ENCODE results near the gene LRRFIP1. TPM values are rescaled to one million over a fixed set of nuclear protein-coding genes. Genes with fewer than 3 reads are reported as not detected.

The LRRFIP1 gene
- total and polyA plus RNA-seq, 2 of the 13 experiments (the other 11 are each of a cell fraction or from before 2014, with no cell fraction given): 15.9 to 40.5 TPM

GRCh38 chr2:237742191-237742590 lies 114.8 kb downstream of the LRRFIP1 start (continued):
- TF ChIP-seq ZBTB40 (IDR thresholded peaks at IDR 0.05) (no peak), ZBTB40 (CRISPR knock-in tag; IDR thresholded peaks at IDR 0.05) (no peak), ZNF747 (CRISPR knock-in tag; IDR thresholded peaks at IDR 0.05; ENCODE audit: borderline replicate concordance) (no peak), CEBPZ (IDR thresholded peaks at IDR 0.05; ENCODE audit: low read length) (no peak), KDM3A (CRISPR knock-in tag; IDR thresholded peaks at IDR 0.05; ENCODE audit: low read depth) (no peak), PBX3 (CRISPR knock-in tag; IDR thresholded peaks at IDR 0.05; ENCODE audit: borderline replicate concordance) (no peak), TARDBP (CRISPR knock-in tag; IDR thresholded peaks at IDR 0.05) (peak; percentile 31; the same call in 1 of the 2 replicates), CENPX (CRISPR knock-in tag; IDR thresholded peaks at IDR 0.05) (no peak), TEAD3 (CRISPR knock-in tag; optimal IDR thresholded peaks at IDR 0.05; ENCODE audit: borderline replicate concordance) (peak; percentile 88), KLF16 (CRISPR knock-in tag; IDR thresholded peaks at IDR 0.05) (no peak), NRL (CRISPR knock-in tag; IDR thresholded peaks at IDR 0.05; ENCODE audit: borderline replicate concordance) (no peak), ATRX (CRISPR knock-in tag; IDR thresholded peaks at IDR 0.05; ENCODE audit: borderline replicate concordance) (no peak)
- TF ChIP-seq, protein P1, sequence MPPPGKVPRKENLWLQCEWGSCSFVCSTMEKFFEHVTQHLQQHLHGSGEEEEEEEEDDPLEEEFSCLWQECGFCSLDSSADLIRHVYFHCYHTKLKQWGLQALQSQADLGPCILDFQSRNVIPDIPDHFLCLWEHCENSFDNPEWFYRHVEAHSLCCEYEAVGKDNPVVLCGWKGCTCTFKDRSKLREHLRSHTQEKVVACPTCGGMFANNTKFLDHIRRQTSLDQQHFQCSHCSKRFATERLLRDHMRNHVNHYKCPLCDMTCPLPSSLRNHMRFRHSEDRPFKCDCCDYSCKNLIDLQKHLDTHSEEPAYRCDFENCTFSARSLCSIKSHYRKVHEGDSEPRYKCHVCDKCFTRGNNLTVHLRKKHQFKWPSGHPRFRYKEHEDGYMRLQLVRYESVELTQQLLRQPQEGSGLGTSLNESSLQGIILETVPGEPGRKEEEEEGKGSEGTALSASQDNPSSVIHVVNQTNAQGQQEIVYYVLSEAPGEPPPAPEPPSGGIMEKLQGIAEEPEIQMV (CRISPR knock-in tag; IDR thresholded peaks at IDR 0.05; ENCODE audit: low read depth): no peak

All from HepG2 (cell line).